ENCODE results near the gene BCL6.
A peak's percentile ranks its signal among the peaks of the same experiment; 100 is the strongest.

DNA sequence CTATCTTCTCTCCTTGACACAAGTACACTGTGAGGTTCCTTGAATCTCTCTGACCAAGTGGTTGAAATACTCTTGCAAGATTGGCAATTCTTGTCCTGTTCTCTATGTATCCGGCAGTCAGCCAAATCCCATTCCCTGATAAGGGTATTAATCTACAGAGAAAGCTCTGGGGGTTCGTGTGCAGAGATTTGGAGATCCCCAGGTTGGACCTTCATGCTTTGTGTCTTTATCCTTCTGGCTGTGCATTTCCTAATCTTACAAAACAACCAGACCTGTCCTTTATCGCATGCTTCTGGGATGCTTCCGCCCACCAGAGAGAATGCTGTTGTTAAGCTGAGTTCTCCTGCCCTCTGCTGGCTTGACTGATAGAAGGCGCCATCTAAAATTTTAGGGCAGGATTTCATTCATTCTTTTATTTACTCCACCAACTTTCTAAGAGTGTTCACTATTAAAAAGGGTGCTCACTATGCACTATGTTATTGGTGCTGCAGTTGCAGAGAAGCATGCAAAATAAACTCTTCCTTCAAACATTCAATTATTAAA lies 66.5 kb downstream of the BCL6 start:
- TF ChIP-seq, protein P1, sequence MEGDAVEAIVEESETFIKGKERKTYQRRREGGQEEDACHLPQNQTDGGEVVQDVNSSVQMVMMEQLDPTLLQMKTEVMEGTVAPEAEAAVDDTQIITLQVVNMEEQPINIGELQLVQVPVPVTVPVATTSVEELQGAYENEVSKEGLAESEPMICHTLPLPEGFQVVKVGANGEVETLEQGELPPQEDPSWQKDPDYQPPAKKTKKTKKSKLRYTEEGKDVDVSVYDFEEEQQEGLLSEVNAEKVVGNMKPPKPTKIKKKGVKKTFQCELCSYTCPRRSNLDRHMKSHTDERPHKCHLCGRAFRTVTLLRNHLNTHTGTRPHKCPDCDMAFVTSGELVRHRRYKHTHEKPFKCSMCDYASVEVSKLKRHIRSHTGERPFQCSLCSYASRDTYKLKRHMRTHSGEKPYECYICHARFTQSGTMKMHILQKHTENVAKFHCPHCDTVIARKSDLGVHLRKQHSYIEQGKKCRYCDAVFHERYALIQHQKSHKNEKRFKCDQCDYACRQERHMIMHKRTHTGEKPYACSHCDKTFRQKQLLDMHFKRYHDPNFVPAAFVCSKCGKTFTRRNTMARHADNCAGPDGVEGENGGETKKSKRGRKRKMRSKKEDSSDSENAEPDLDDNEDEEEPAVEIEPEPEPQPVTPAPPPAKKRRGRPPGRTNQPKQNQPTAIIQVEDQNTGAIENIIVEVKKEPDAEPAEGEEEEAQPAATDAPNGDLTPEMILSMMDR (IDR thresholded peaks at IDR 0.05) = peak; percentile 35
- no peak for TF ChIP-seq POLR2AphosphoS5 (IDR thresholded peaks at IDR 0.05)
- TF ChIP-seq EP300 (IDR thresholded peaks at IDR 0.05) = no peak
- TF ChIP-seq POLR2A (IDR thresholded peaks at IDR 0.05) = no peak
